H9 (cell line): Measurements from ENCODE around the gene TRAF3IP1. TPM values are rescaled to one million over a fixed set of nuclear protein-coding genes. Genes with fewer than 3 reads are reported as not detected.
A peak's percentile ranks its signal among the peaks of the same experiment; 100 is the strongest.

Source experiments
- DNase-seq: peaks from one replicate; pipeline ENCODE4 v3.0.0-alpha.2; 2017
- H2AFZ ChIP-seq: one replicate; pipeline ENCODE4 v1.6.1; 2013; ENCODE audit warnings: mild to moderate bottlenecking, low read length, control low read depth, moderate library complexity
- H2AK5ac ChIP-seq: 2 replicates; pipeline ENCODE4 v1.6.1; 2013; ENCODE audit warnings: low read length, control low read depth, mixed read lengths; ENCODE audit not compliant: insufficient read length
- H2BK120ac ChIP-seq: one replicate; pipeline ENCODE4 v1.6.1; 2013; ENCODE audit warnings: low read depth, mild to moderate bottlenecking, low read length, control low read depth, inconsistent platforms; ENCODE audit not compliant: poor library complexity, severe bottlenecking
- H2BK12ac ChIP-seq: 2 replicates; pipeline ENCODE4 v1.6.1; 2013; ENCODE audit warnings: low read length, control low read depth, mixed read lengths, low read depth; ENCODE audit not compliant: insufficient read length
- H2BK15ac ChIP-seq: 2 replicates; pipeline ENCODE4 v1.6.1; 2013; ENCODE audit warnings: low read depth, low read length, control low read depth
- H2BK20ac ChIP-seq: one replicate; pipeline ENCODE4 v1.6.1; 2013; ENCODE audit warnings: low read depth, mild to moderate bottlenecking, low read length, control low read depth, inconsistent platforms; ENCODE audit not compliant: poor library complexity, severe bottlenecking
- H2BK5ac ChIP-seq: 2 replicates; pipeline ENCODE4 v1.6.1; 2013; ENCODE audit warnings: low read length, control low read depth, mixed read lengths; ENCODE audit not compliant: insufficient read length
- H3K14ac ChIP-seq: 2 replicates; pipeline ENCODE4 v1.6.1; 2013; ENCODE audit warnings: low read length, control low read depth; ENCODE audit not compliant: insufficient read depth
- H3K18ac ChIP-seq: 2 replicates; pipeline ENCODE4 v1.6.1; 2013; ENCODE audit warnings: low read depth, mild to moderate bottlenecking, mixed read lengths, low read length, control low read depth; ENCODE audit not compliant: insufficient read length
- H3K23ac ChIP-seq: 2 replicates; pipeline ENCODE4 v1.6.1; 2013; ENCODE audit warnings: low read length, control low read depth, mixed read lengths, low read depth; ENCODE audit not compliant: insufficient read length
- H3K23me2 ChIP-seq: 2 replicates; pipeline ENCODE4 v1.6.1; 2013; ENCODE audit warnings: low read depth, mild to moderate bottlenecking, mixed read lengths, low read length, control low read depth; ENCODE audit not compliant: insufficient read length, poor library complexity, severe bottlenecking
- H3K27ac ChIP-seq: 2 replicates; pipeline ENCODE4 v1.5.1; 2013; ENCODE audit warnings: low read length, control low read depth, mixed read lengths, low read depth; ENCODE audit not compliant: insufficient read length
- H3K27me3 ChIP-seq: 2 replicates; pipeline ENCODE4 v1.6.1; 2013; ENCODE audit warnings: low read length, control low read depth, inconsistent platforms; ENCODE audit not compliant: insufficient read depth
- H3K4ac ChIP-seq: 2 replicates; pipeline ENCODE4 v1.6.1; 2013; ENCODE audit warnings: low read depth, mild to moderate bottlenecking, control low read depth, inconsistent platforms, low read length, moderate library complexity
- H3K4me1 ChIP-seq: 2 replicates; pipeline ENCODE4 v1.6.1; 2013; ENCODE audit warnings: low read length, control low read depth, inconsistent platforms; ENCODE audit not compliant: insufficient read depth
- H3K4me2 ChIP-seq: 2 replicates; pipeline ENCODE4 v1.6.1; 2013; ENCODE audit warnings: low read length, control low read depth, mixed read lengths; ENCODE audit not compliant: insufficient read length, insufficient read depth
- H3K56ac ChIP-seq: 2 replicates; pipeline ENCODE4 v1.6.1; 2013; ENCODE audit warnings: low read depth, mild to moderate bottlenecking, mixed read lengths, low read length, control low read depth; ENCODE audit not compliant: insufficient read length
- H3K79me1 ChIP-seq: 2 replicates; pipeline ENCODE4 v1.6.1; 2013; ENCODE audit warnings: low read depth, mild to moderate bottlenecking, moderate library complexity, low read length, control low read depth, inconsistent platforms; ENCODE audit not compliant: insufficient read depth, poor library complexity, severe bottlenecking
- H3K79me2 ChIP-seq: 2 replicates; pipeline ENCODE4 v1.6.1; 2013; ENCODE audit warnings: low read length, control low read depth, inconsistent platforms; ENCODE audit not compliant: insufficient read depth
- H3K9ac ChIP-seq: 2 replicates; pipeline ENCODE4 v1.6.1; 2013; ENCODE audit warnings: low read length, control low read depth, mixed read lengths; ENCODE audit not compliant: insufficient read length; ENCODE audit errors: extremely low read depth
- H3K9me3 ChIP-seq: one replicate; pipeline ENCODE4 v1.6.1; 2013; ENCODE audit warnings: low read depth, low read length, inconsistent platforms; ENCODE audit not compliant: control insufficient read depth
- H3T11ph ChIP-seq: one replicate; pipeline ENCODE4 v1.6.1; 2013; ENCODE audit warnings: mild to moderate bottlenecking, low read length, control low read depth, inconsistent platforms
- H4K20me1 ChIP-seq: one replicate; pipeline ENCODE4 v1.6.1; 2013; ENCODE audit not compliant: control insufficient read depth, insufficient read length, insufficient read depth
- H4K5ac ChIP-seq: 2 replicates; pipeline ENCODE4 v1.6.1; 2013; ENCODE audit warnings: low read depth, mild to moderate bottlenecking, mixed read lengths, low read length, control low read depth; ENCODE audit not compliant: insufficient read length
- H4K8ac ChIP-seq: replicated peaks from 2 replicates; pipeline ENCODE4 v1.6.1; 2013; ENCODE audit warnings: low read length, control low read depth, mixed read lengths, low read depth; ENCODE audit not compliant: insufficient read length
- H4K91ac ChIP-seq: 2 replicates; pipeline ENCODE4 v1.6.1; 2013; ENCODE audit warnings: low read depth, mild to moderate bottlenecking, moderate library complexity, mixed read lengths, low read length, control low read depth; ENCODE audit not compliant: insufficient read length
- H3K27ac Mint-ChIP-seq, 3 experiments: 2 replicates in 2 of 3; 3 replicates in 1 of 3; pipeline ENCODE4 v1.8.0; 2020 to 2021; ENCODE audit warnings: mixed read lengths in 3 of 3, mild to moderate bottlenecking in 1 of 3, moderate library complexity in 1 of 3
- H3K27me3 Mint-ChIP-seq: 2 replicates; pipeline ENCODE4 v1.8.0; 2021; ENCODE audit warnings: low read depth, mild to moderate bottlenecking, moderate library complexity, mixed read lengths
- H3K36me3 Mint-ChIP-seq, 3 experiments: 2 replicates in 2 of 3; 3 replicates in 1 of 3; pipeline ENCODE4 v1.8.0; 2020 to 2021; ENCODE audit warnings: low read depth in 3 of 3, mixed read lengths in 3 of 3; ENCODE audit not compliant: insufficient read depth in 1 of 3
- H3K4me1 Mint-ChIP-seq, 2 experiments: 2 replicates each; pipeline ENCODE4 v1.8.0; 2020; ENCODE audit warnings: mixed read lengths in 2 of 2
- H3K4me3 Mint-ChIP-seq, 2 experiments: 2 replicates in 1 of 2; 3 replicates in 1 of 2; pipeline ENCODE4 v1.8.0; 2020 to 2021; ENCODE audit warnings: mild to moderate bottlenecking in 2 of 2, mixed read lengths in 2 of 2, moderate library complexity in 1 of 2
- H3K9me3 Mint-ChIP-seq, 2 experiments: 2 replicates in 1 of 2; 3 replicates in 1 of 2; pipeline ENCODE4 v1.8.0; 2020; ENCODE audit warnings: mild to moderate bottlenecking in 2 of 2, mixed read lengths in 2 of 2, moderate library complexity in 1 of 2
- WGBS: extraction: QIAGEN DNeasy Blood & Tissue Kit; methylation state at CpG from one replicate; pipeline ENCODE4 v1.1.7; 2013; ENCODE audit warnings: missing lambda C conversion rate, low lambda C conversion rate, mixed read lengths; ENCODE audit not compliant: insufficient read length; ENCODE audit errors: extremely low coverage; 5-methylcytosine and 5-hydroxymethylcytosine counted together
- total RNA-seq: library from RNA; stranded (reverse); gene quantifications from 2 replicates; pipeline ENCODE4 v1.2.1, GENCODE V29; 2021
- TF ChIP-seq, protein P1 (sequence below): fragments of 200-600 bp; sonication (generic); conservative IDR thresholded peaks from 3 replicates; pipeline ENCODE4 v1.8.0; 2021; ENCODE audit warnings: antibody characterized with exemption, mild to moderate bottlenecking

Gene TRAF3IP1
- total RNA-seq, 1 experiment from 2014 or later = 16.4 TPM

- Histone ChIP-seq H3K23me2 (no peaks in the 10 kb centered on the region), H3K4me2 (no peak overlapping the region), H3K27ac (no peak overlapping the region), H2BK5ac (no peak overlapping the region), H3K14ac (no peak overlapping the region), H3K18ac (no peak overlapping the region), H2BK15ac (no peak overlapping the region), H2BK20ac (no peak overlapping the region), H3T11ph (no peak overlapping the region), H3K23ac (no peak overlapping the region), H3K4me1 (no peaks in the 10 kb centered on the region), H2AFZ (no peak overlapping the region), H2BK12ac (no peak overlapping the region), H4K91ac (peak overlapping the region; percentile 8), H3K9ac (no peak overlapping the region), H3K56ac (no peak overlapping the region), H2AK5ac (no peak overlapping the region), H4K5ac (no peak overlapping the region), H3K9me3 (no peaks in the 10 kb centered on the region), H3K79me2 (no peaks in the 10 kb centered on the region), H4K8ac (no peak overlapping the region), H4K20me1 (no peaks in the 10 kb centered on the region), H3K4ac (no peak overlapping the region), H3K79me1 (no peaks in the 10 kb centered on the region), H3K27me3 (no peaks in the 10 kb centered on the region), H2BK120ac (no peak overlapping the region)
- no CpG with 5 or more reads among the region's 13 CpGs for WGBS
- peaks cover 5 to 8% of the 10 kb centered on the region in 2 experiments; a peak in 2 of 4 replicates for H3K4me1 Mint-ChIP-seq
- DNase-seq = no peak
- peaks cover 27% of the 10 kb centered on the region for H3K27me3 Mint-ChIP-seq
- no peak overlapping the region for H3K4me3 Mint-ChIP-seq
- TF ChIP-seq, protein P1, sequence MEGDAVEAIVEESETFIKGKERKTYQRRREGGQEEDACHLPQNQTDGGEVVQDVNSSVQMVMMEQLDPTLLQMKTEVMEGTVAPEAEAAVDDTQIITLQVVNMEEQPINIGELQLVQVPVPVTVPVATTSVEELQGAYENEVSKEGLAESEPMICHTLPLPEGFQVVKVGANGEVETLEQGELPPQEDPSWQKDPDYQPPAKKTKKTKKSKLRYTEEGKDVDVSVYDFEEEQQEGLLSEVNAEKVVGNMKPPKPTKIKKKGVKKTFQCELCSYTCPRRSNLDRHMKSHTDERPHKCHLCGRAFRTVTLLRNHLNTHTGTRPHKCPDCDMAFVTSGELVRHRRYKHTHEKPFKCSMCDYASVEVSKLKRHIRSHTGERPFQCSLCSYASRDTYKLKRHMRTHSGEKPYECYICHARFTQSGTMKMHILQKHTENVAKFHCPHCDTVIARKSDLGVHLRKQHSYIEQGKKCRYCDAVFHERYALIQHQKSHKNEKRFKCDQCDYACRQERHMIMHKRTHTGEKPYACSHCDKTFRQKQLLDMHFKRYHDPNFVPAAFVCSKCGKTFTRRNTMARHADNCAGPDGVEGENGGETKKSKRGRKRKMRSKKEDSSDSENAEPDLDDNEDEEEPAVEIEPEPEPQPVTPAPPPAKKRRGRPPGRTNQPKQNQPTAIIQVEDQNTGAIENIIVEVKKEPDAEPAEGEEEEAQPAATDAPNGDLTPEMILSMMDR = no peak
- no peaks in the 10 kb centered on the region for H3K36me3 Mint-ChIP-seq
- H3K9me3 Mint-ChIP-seq = peaks cover 0 to 4% of the 10 kb centered on the region in 2 experiments; a peak in 3 of 5 replicates
- H3K27ac Mint-ChIP-seq = no peak overlapping the region
These were observed 5.2 kb upstream of the TRAF3IP1 start for GRCh38 chr2:238315031-238315595.
